ENCODE results near the gene IER5. TPM values are rescaled to one million over a fixed set of nuclear protein-coding genes. Genes with fewer than 3 reads are reported as not detected.

IER5 gene
- total and polyA plus RNA-seq, 2 of the 13 experiments (the other 11 are each of a cell fraction or from before 2014, with no cell fraction given): 2.5 to 3.5 TPM

DNA sequence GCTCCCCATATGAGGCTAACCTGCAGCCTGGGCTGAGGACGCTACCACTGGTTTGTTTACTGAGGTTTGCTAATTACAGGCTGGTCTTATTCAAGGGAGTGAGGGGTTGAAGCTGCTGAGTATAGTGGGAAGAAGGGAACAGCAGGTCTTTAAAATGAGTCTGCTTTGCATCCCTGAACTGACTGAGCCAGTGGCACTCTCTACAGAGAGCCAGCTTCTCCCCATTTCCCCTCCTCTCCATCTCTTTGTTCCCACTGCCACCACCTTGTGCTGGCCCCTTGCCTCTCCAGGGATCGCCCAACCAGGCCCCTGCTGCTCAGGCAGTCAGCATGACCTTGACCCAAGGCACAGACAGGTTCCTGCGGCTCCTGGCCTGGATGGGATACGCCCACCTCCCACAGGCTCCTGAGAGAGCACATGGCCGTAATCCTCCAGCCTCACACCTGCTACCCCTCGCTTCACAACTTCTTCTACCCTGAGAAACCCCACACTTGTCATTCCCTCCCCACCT, 45.0 kb downstream of the IER5 start (continued):
- TF ChIP-seq ZNF274 (CRISPR knock-in tag; IDR thresholded peaks at IDR 0.05) (no peak), SRY (CRISPR knock-in tag; IDR thresholded peaks at IDR 0.05) (no peak), ZNF557 (CRISPR knock-in tag; IDR thresholded peaks at IDR 0.05) (no peak), MIER3 (CRISPR knock-in tag; IDR thresholded peaks at IDR 0.05; ENCODE audit: borderline replicate concordance) (peak; percentile 70; the same call in 1 of the 2 replicates), ZNF75D (CRISPR knock-in tag; IDR thresholded peaks at IDR 0.05; ENCODE audit: borderline replicate concordance) (no peak), GTF2F1 (IDR thresholded peaks at IDR 0.05; ENCODE audit: low read length) (no peak), CEBPB (IDR thresholded peaks at IDR 0.05; ENCODE audit: borderline replicate concordance, low read depth, low read length) (no peak), THAP11 (CRISPR knock-in tag; IDR thresholded peaks at IDR 0.05) (peak; percentile 64), ZNF574 (CRISPR knock-in tag; IDR thresholded peaks at IDR 0.05) (0 out of 2 replicates have a peak, but pooled peaks have one; percentile 21), MIER2 (CRISPR knock-in tag; IDR thresholded peaks at IDR 0.05) (no peak), ARID2 (CRISPR knock-in tag; IDR thresholded peaks at IDR 0.05; ENCODE audit: borderline replicate concordance) (no peak), XRCC5 (optimal IDR thresholded peaks at IDR 0.05; ENCODE audit: low read length) (no peak), ERF (CRISPR knock-in tag; IDR thresholded peaks at IDR 0.05) (no peak), ZNF761 (CRISPR knock-in tag; conservative IDR thresholded peaks at IDR 0.05) (no peak), TMF1 (CRISPR knock-in tag; IDR thresholded peaks at IDR 0.05; ENCODE audit: low read depth) (no peak), ZNF644 (CRISPR knock-in tag; IDR thresholded peaks at IDR 0.05; ENCODE audit: low read depth) (0 out of 2 replicates have a peak, but pooled peaks have one; percentile 48), ASH2L (IDR thresholded peaks at IDR 0.05; ENCODE audit: insufficient read length, low read depth, low read length) (peak; percentile 14), ZNF720 (CRISPR knock-in tag; IDR thresholded peaks at IDR 0.05) (no peak), POGK (CRISPR knock-in tag; conservative IDR thresholded peaks at IDR 0.05) (no peak; the same call in 1 of the 2 replicates), MEIS1 (CRISPR knock-in tag; IDR thresholded peaks at IDR 0.05; ENCODE audit: borderline replicate concordance) (no peak), ZNF839 (CRISPR knock-in tag; IDR thresholded peaks at IDR 0.05; ENCODE audit: borderline replicate concordance) (no peak)
- TF ChIP-seq, protein P1, sequence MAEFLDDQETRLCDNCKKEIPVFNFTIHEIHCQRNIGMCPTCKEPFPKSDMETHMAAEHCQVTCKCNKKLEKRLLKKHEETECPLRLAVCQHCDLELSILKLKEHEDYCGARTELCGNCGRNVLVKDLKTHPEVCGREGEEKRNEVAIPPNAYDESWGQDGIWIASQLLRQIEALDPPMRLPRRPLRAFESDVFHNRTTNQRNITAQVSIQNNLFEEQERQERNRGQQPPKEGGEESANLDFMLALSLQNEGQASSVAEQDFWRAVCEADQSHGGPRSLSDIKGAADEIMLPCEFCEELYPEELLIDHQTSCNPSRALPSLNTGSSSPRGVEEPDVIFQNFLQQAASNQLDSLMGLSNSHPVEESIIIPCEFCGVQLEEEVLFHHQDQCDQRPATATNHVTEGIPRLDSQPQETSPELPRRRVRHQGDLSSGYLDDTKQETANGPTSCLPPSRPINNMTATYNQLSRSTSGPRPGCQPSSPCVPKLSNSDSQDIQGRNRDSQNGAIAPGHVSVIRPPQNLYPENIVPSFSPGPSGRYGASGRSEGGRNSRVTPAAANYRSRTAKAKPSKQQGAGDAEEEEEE (CRISPR knock-in tag; IDR thresholded peaks at IDR 0.05; ENCODE audit: borderline replicate concordance): no peak
- TF ChIP-seq, protein P2, sequence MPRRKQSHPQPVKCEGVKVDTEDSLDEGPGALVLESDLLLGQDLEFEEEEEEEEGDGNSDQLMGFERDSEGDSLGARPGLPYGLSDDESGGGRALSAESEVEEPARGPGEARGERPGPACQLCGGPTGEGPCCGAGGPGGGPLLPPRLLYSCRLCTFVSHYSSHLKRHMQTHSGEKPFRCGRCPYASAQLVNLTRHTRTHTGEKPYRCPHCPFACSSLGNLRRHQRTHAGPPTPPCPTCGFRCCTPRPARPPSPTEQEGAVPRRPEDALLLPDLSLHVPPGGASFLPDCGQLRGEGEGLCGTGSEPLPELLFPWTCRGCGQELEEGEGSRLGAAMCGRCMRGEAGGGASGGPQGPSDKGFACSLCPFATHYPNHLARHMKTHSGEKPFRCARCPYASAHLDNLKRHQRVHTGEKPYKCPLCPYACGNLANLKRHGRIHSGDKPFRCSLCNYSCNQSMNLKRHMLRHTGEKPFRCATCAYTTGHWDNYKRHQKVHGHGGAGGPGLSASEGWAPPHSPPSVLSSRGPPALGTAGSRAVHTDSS (CRISPR knock-in tag; conservative IDR thresholded peaks at IDR 0.05): no peak
